AML-193 (cell line): Measurements from ENCODE around the gene SCLY.
"Not testable (repeated sequence)": the region's sequence is repeated elsewhere in the genome, so short reads cannot be mapped to it uniquely, and the experiment has no call there.

Experiments
- DNase-seq, 2 experiments: peaks; one replicate each; lab custom pipeline; 2025; lab: John Stamatoyannopoulos, UW

Gene SCLY

DNA sequence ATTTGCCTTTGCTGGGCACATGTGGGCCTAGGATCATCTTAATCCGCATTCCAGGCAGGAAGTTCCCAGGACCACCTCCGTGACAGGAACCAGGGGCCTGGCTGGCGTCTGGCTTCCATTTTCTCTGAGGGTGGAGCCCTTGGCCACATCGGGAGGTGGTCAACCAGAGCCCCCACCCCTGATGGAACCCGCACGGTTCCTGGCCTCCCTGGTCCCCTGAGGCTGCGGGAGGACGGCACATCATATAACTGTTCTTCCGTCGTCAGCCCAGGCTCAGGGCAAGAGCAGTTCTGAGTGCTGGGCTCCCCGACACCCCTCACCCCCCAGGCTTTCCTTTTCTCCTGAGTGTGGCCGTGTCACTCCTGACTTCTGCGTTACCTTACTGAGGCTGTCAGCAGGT lies 52.8 kb downstream of the SCLY start:
- no peak for DNase-seq

DNA sequence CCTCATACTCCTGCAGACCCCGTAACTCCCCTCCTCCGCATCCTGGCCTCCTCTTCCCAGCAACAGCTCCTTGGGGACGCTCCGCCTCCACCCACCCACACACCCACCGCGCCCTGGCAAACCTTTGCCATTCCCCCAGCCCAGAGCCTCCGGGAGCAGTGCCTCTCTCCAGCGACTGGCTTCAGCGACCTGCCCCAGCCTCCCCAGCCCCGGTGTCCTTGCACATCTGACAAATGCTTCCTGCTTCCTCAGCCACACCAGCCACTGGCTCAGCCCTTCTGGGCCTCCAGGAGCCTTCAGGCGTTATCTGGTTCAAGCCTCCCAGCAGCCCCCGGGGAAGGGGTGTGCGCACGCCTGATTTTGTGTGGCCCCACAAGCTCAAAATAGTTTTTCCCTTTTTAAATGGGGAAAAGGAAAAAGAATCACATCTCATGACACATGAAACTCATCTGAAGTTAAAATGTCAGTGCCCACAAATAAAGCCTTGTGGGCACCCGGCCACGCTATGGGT lies 53.6 kb downstream of the SCLY start:
- DNase-seq: no peak

DNA sequence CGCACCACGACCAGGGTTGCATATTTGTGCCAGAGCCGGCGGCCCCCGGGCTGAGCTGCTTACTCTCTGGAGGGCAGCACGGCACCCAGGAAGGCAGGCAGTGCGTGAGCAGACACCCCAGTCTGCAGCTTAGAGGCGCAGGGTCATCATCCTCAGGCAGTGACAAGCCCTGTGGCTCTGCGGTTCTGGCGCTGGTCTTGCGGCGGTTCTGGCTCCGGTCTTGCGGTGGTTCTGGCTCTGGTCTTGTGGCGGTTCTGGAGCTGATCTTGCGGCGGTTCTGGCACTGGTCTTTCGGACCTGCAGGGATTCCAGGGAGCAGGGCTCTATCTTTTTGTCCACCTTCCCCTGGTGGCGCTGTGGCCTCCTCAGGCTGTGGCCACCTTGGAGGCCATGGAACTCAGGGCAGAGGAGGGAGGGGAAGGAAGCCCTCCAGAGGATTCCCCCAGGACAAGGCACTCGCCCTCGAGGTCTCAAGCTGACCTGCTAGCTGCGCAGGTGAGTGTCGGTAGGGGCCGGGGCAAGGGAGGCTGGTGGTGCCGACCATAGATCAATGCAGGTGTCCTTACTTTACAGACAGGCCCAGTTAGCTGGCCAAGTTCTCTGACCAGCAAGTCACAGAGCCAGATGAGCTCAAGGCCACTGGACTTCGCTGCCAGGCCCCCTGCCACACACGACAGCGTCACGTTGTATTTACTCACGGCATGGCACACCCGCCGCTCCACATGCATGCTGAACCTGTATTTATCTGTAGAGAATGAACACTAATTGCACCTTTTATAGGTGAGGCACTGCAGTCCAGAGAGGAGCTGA lies 54.3 kb downstream of the SCLY start:
- no peak for DNase-seq

DNA sequence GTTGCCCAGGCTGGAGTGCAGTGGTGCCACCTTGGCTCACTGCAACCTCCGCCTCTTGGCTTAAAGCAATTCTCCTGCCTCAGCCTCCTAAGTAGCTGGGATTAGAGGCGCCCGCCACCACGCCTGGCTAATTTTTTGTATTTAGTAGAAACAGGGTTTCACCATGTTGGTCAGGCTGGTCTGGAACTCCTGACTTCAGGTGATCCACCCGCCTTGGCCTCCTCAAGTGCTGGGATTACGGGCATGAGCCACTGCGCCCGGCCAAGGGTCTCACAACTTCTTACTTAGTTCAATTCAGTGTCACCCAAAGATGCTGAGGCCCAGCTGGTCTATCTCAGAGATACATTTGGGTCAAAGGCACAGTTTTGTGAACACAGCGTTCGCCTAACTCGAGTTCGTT lies 54.9 kb downstream of the SCLY start:
- not testable (repeated sequence) for DNase-seq

GRCh38 chr2:238116298-238117198 lies 55.7 kb downstream of the SCLY start:
- no peak for DNase-seq

DNA sequence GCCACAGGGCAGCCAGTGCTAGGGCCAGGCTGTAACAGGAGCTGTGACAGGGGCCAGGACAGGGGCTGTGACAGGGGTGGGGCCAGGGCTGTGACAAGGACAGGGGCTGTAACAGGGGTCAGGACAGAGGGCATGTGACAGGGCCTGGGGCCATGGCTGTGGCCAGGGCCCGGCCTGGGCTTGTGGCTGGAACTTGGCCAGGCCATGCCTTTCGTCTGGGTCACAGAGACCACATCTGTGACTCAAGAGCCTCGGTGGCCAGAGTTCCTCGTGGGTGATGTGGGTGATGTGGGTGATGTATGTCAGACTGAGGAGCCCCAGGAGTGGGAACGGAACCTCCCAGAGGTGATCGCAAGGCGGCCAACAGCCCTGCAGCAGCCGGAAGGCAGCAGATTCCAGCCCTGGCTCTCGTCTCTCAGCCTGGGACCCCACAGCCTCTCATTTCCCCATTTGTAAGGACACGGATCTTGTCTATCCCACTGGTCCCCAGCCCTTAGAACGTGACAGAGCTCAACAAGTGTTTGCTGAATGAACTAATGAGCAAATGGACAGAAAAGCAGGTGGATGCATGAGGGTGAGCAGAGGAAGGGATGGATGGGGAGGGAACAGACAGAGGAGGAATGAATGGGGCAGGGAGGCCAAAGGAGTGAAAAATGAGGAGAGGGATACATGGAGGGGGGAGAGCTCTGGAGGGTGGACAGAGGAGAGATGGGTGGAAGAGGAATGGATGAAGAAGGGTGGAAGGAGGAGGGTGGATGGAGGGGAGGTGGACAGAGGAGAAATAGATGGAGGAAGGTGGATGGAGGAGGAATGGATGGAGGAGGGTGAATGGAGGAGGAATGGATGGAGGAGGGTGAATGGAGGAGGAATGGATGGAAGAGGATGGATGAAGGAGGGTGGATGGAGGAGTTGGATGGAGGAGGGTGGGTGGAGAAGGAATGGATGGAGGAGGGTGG lies 56.7 kb downstream of the SCLY start:
- no peak for DNase-seq

GRCh38 chr2:238119756-238120462 lies 59.1 kb downstream of the SCLY start:
- DNase-seq: no peak

DNA sequence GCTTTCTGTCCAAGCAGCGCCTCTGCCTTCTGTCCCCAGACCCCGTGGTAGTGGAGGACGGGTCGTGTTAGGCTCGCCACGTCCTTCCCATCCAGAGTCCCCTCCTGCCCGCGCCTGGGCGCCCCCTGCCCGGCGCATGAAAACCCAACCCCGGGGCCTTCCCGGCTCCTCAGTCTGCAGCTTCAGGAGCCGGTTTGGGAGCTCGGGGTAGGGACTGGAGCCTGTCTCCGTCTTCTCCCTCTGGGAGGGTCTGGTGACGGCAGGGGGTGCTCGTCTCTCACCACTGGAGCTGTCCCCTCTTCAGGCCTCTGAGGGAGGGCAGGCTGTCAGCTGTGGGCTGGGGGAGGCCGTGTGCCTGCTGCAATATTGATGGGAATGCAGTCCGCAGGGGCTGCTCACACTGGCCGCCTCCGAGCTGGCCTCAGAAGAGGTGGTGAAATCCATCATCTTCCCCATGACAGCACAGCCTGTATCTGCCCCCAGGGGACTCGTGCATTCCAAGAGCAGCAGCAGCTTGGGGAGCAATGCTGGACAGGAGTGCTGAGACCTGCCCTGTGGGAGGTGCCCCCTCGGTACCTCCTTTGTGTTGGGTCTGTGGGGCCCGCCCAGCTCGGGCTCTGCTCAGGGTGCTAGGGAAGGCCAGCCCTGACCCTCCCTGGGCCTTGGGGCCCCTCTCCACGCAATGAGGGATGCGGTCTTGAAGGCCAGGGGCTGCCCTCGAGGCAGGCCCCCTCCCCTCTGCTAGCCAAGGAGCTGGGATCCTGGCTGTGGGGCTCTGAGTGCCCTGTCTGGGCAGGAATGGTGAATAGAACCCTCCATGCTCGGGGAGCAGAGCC lies 59.9 kb downstream of the SCLY start:
- DNase-seq: no peak

GRCh38 chr2:238121511-238122286 lies 60.9 kb downstream of the SCLY start:
- no peak for DNase-seq

GRCh38 chr2:238122287-238123217 lies 61.8 kb downstream of the SCLY start:
- no peak for DNase-seq

- no peak for DNase-seq
Observed at GRCh38 chr2:238123218-238123971, 62.6 kb downstream of the SCLY start.

- no peak for DNase-seq
Observed at GRCh38 chr2:238123991-238124470, 63.2 kb downstream of the SCLY start.

- no peak for DNase-seq
Observed at GRCh38 chr2:238124488-238125126, 63.8 kb downstream of the SCLY start.

GRCh38 chr2:238125127-238125885 lies 64.5 kb downstream of the SCLY start:
- DNase-seq: no peak

- no peak for DNase-seq
Observed at GRCh38 chr2:238126338-238126737, 65.5 kb downstream of the SCLY start.

DNA sequence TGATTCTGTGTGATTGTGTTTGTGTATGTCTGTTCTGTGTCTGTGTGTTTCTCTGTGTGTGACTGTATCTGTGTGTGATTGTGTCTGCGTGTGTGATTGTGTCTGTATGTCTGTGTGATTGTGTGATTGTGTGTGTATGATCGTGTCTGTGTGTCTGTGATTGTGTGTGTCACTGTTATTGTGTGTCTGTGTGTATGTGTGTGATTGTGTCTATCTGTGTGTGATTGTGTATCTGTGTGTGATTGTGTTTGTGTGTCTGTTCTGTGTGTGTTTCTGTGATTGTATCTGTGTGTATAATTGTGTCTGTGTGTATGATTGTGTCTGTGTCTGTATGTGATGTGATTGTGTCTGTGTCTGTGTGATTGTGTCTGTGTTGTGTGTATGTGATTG lies 66.0 kb downstream of the SCLY start:
- no peak for DNase-seq
